Heart left ventricle (tissue), 16 donors: ENCODE results near the gene TRIM46. TPM values are rescaled to one million over a fixed set of nuclear protein-coding genes. Genes with fewer than 3 reads are reported as not detected.

ENCODE experiments used
- ATAC-seq, 4 donors: fragments of 200-7000 bp; cut with Tn5 transposase; one replicate each; pipeline ENCODE4 v1.9.1; 2020 to 2022; ENCODE audit warnings: moderate library complexity in 4 of 4, mild to moderate bottlenecking in 3 of 4, moderate number of reproducible peaks in 1 of 4
- DNase-seq, 5 donors: peaks; one replicate each; pipeline ENCODE4 v3.0.0-alpha.2; 2020
- H3K27ac ChIP-seq, 12 donors: fragments of 200-600 bp; sonication (generic) in 4 of 12; one replicate each; pipeline versions ENCODE4 v1.5.0 to v1.8.0; 2016 to 2022; ENCODE audit warnings: mild to moderate bottlenecking in 2 of 12
- H3K27me3 ChIP-seq, 9 donors: fragments of 200-600 bp; sonication (generic) in 2 of 9; one replicate each; pipeline versions ENCODE4 v1.5.1 to v1.8.0; 2016 to 2022; ENCODE audit warnings: mild to moderate bottlenecking in 3 of 9
- H3K36me3 ChIP-seq, 9 donors: fragments of 200-600 bp; sonication (generic) in 2 of 9; one replicate each; pipeline versions ENCODE4 v1.5.0 to v1.8.0; 2018 to 2022; ENCODE audit warnings: mild to moderate bottlenecking in 2 of 9
- H3K4me1 ChIP-seq, 12 donors: fragments of 200-600 bp; sonication (generic) in 4 of 12; one replicate each; pipeline versions ENCODE4 v1.5.0 to v1.8.0; 2016 to 2022; ENCODE audit warnings: mild to moderate bottlenecking in 3 of 12
- H3K4me3 ChIP-seq, 12 donors: fragments of 200-600 bp; sonication (generic) in 4 of 12; one replicate each; pipeline versions ENCODE4 v1.5.0 to v1.8.0; 2017 to 2022; ENCODE audit warnings: mild to moderate bottlenecking in 9 of 12, moderate library complexity in 4 of 12
- H3K9me3 ChIP-seq, 12 donors: fragments of 200-600 bp; sonication (generic) in 4 of 12; one replicate each; pipeline versions ENCODE4 v1.5.0 to v1.8.0; 2016 to 2022; ENCODE audit warnings: mild to moderate bottlenecking in 1 of 12
- CTCF ChIP-seq, 12 donors: fragments of 200-600 bp; sonication (generic) in 4 of 12; IDR thresholded peaks; one replicate each; pipeline versions ENCODE4 v1.5.0 to v1.8.0; 2018 to 2022; ENCODE audit warnings: antibody characterized with exemption in 12 of 12, mild to moderate bottlenecking in 5 of 12
- POLR2A ChIP-seq, 2 donors: fragments of 450-650 bp; IDR thresholded peaks; one replicate each; pipeline ENCODE4 v1.6.1; 2017; ENCODE audit warnings: antibody characterized with exemption in 2 of 2, mild to moderate bottlenecking in 2 of 2, moderate library complexity in 2 of 2
- WGBS, 4 donors: extraction: QIAGEN DNeasy Blood & Tissue Kit in 2 of 4; methylation state at CpG; one replicate each; pipeline versions ENCODE4 v1.1.5 to v1.1.7; 2013 to 2018; 5-methylcytosine and 5-hydroxymethylcytosine counted together
- intact Hi-C, 10 donors: fragments of 100-400 bp; cut with DNase I; formaldehyde crosslinking; loops; one replicate each; pipeline versions ENCODE4 v1.11.1 to v1.14.2; 2022
- polyA plus RNA-seq, 2 donors: library from polyadenylated mRNA; stranded (reverse); fragments of 200-250 nt; gene quantifications; one replicate each; pipeline ENCODE4 v1.2.3, GENCODE V29; 2013
- total RNA-seq, 9 donors: library from RNA; depleted of rRNA in 2 of 9; stranded (reverse); fragments of >200 nt in 2 of 9; fragmentation: NEBNext Ultra II Directional in 3 of 9; extraction: Animal tissue kit (Norgen Biotek cat#: 25700) in 3 of 9; gene quantifications; one replicate each; pipeline versions ENCODE4 v1.1.0 to v1.2.4, GENCODE V29; 2016 to 2023
- donor health status: ischemic (EF 13 %, LVEDD 7.1; RV severe dilation, severe dysfunction).
- donor health status: healthy with polysubstance abuse.
- donor health status: DM: no; HTN: yes; CAD: no.
- donor health status: DM: no; HTN: no; CAD: no.
- donor health status: ischemic (EF 25% LVEDD 6.9; RV normal size, moderate dysfunction).
- donor health status: ischemic (EF 25% LVEDD 5.7; RV mildly dilated, moderate dysfunction).
- donor health status: healthy.
- donor health status: DM: yes; HTN: yes; CAD: no.
- donor health status: ischemic (EF 35%, LVEDD 5.7; RV mildly dilated, moderate dysfunction).
- donor health status: nonischemic (EF 11% LVEDD 7.7; RV severe dilation, severe dysfunction).
- donor health status: DM: yes; HTN: yes; CAD: no.
- donor health status: PGD.
- donor health status: ischemic (EF 29% LVEDD 5.4; RV normal size, mild dysfunction).
- donor health status: nonischemic (EF 23%, LVEDD 6.1; RV moderate dilation, normal function).

The TRIM46 gene
- total and polyA plus RNA-seq, 11 donors, result 0.04 to 0.41 (median 0.12) TPM; not detected in 5

DNA sequence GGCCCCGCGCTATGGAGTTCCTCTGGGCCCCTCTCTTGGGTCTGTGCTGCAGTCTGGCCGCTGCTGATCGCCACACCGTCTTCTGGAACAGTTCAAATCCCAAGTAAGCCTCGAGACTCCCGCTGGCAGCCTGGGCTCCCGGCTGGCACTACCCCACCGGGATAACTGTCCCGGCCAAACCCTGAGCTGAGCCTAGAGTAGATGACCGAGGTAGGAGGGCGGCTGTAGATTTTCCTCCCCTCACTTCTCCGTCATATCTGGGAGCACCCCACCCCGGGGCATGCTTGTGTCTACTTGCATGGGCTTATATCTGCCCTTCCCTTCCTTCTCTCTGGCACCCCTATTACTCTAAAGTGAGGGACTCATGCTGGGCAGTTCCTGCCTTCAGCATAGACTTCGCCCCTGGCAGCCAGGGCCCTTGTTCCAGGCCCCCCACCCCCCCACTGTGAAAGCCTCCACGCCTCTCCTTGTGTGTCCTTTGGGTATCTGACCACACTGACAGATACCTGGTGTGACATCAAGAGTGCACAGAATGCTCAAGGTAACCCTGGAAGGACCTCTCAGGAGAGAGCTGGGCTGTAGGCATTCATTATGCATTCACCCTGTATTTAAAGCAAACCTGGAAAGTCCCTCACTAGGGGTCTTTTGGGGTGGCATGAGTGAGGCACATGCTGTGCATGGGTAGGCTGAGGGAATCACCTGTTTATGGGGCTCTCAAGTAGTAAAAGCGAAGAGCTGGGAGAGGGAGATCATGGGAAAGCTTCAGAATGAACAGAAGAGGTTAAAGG is 45.5 kb upstream of the TRIM46 start:
- ATAC-seq, result peak in 1 of 4 donors; percentile 3
- no peak for DNase-seq
- peak overlapping the region; percentile 68 to 95 (median 82) for H3K4me3 ChIP-seq
- no peaks in the 10 kb centered on the region for H3K9me3 ChIP-seq
- H3K4me1 ChIP-seq, result peaks cover 7 to 73% (median 46%) of the 10 kb centered on the region in 12 donors
- no peak for TF ChIP-seq POLR2A (IDR thresholded peaks at IDR 0.05)
- no peak for TF ChIP-seq CTCF (IDR thresholded peaks at IDR 0.05)
- peak overlapping the region; percentile 87 to 100 (median 96) for H3K27ac ChIP-seq
- 0 to 7% (median 3%) methylated on average over 9 to 17 of the region's 17 CpGs for WGBS, 4 donors
- H3K27me3 ChIP-seq, result peaks cover 0 to 35% (median 0%) of the 10 kb centered on the region in 9 donors
- H3K36me3 ChIP-seq, result peaks cover 0 to 26% (median 21%) of the 10 kb centered on the region in 9 donors
- intact Hi-C loops, result loop anchor here (1.0 to 5.0 kb wide), 5 partner anchors 33 to 39 kb away; no protein-coding TSS in a partner anchor

- WGBS, 4 donors, result 6 to 23% (median 16%) methylated on average over 14 of the region's 14 CpGs
- H3K36me3 ChIP-seq, result peaks cover 0 to 33% (median 28%) of the 10 kb centered on the region in 9 donors
- intact Hi-C loops, result loop anchor here (1.0 to 5.0 kb wide), 4 partner anchors 37 to 38 kb away; no protein-coding TSS in a partner anchor
Measured at GRCh38 chr1:155128755-155129473, 44.7 kb upstream of the TRIM46 start.

DNA sequence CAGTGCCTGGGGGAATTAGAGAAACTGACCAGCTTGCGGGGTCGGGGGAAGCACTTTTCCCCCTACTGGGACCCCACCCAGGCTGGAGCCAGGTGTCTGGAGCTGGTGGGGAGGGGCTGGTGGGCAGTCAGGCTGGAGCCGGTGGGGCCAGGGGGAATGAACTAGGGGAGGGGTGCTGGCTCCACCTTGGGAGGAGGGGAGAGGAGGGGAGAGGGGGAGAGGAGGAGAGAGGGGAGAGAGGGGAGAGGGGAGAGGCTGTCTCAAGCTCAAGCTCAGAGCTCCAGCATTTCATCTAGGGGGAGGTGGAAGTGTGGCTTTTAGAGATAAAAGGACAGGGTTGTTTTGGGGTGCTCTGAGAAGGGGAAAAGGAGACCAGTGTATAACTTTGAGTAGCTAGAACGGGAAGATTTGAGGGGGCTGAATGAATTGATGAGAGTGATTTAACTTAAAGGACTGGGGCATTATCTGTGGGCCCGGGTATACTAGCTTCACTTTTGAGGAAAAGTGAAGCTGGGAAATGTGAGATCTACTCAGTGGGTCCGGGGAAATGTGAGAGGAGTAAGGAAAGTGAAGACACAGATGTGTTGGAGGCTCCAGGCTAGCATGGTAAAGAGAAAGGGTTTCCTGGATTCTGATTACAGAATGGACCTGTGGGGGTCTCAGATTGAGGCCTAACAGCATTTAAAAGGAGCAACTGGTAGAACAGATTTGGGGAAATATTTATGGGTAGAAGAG is 43.2 kb upstream of the TRIM46 start:
- Histone ChIP-seq H3K4me1 (peaks cover 19 to 90% (median 63%) of the 10 kb centered on the region in 12 donors), H3K9me3 (no peaks in the 10 kb centered on the region), H3K4me3 (peak overlapping the region; percentile 68 to 95 (median 82)), H3K27me3 (peaks cover 0 to 35% (median 0%) of the 10 kb centered on the region in 9 donors), H3K27ac (peak overlapping the region; percentile 87 to 100 (median 96)), H3K36me3 (peaks cover 0 to 42% (median 38%) of the 10 kb centered on the region in 9 donors)
- no peak for TF ChIP-seq CTCF (IDR thresholded peaks at IDR 0.05)
- TF ChIP-seq POLR2A (IDR thresholded peaks at IDR 0.05), result no peak
- 17 to 25% (median 20%) methylated on average over 5 to 6 of the region's 6 CpGs for WGBS, 4 donors
- intact Hi-C loops, result no loop called here
- DNase-seq (no peak), ATAC-seq (no peak)

More at GRCh38 chr1:155128755-155129473, 44.7 kb upstream of the TRIM46 start:
- ATAC-seq (peak; percentile 18 to 68 (median 30)), DNase-seq (peak in 4 of 5 donors; percentile 52 to 78 (median 66))
- Histone ChIP-seq H3K4me1 (peaks cover 11 to 80% (median 50%) of the 10 kb centered on the region in 12 donors), H3K27ac (peak overlapping the region; percentile 87 to 100 (median 96)), H3K4me3 (peak overlapping the region; percentile 68 to 95 (median 82)), H3K9me3 (no peaks in the 10 kb centered on the region), H3K27me3 (peaks cover 0 to 35% (median 0%) of the 10 kb centered on the region in 9 donors)
- TF ChIP-seq CTCF (IDR thresholded peaks at IDR 0.05), result peak in 1 of 12 donors; percentile 10
- TF ChIP-seq POLR2A (IDR thresholded peaks at IDR 0.05), result peak in 1 of 2 donors; percentile 51
